GM18520 (cell line): ENCODE results near the gene HTR3A.
"Not testable (repeated sequence)": the region's sequence is repeated elsewhere in the genome, so short reads cannot be mapped to it uniquely, and the experiment has no call there.

Source experiments
- ATAC-seq: cut with Tn5 transposase; IDR thresholded peaks from one replicate; pipeline ENCODE4 v1.9.1; 2021; ENCODE audit not compliant: unreplicated experiment

HTR3A gene

GRCh38 chr11:113974741-113975470, at the start of gene HTR3A:
Gene HTR3A, plus strand, starts transcription at chr11:113975108. Its CDS starts 218 bp downstream, at chr11:113975326.
- no peak for ATAC-seq

GRCh38 chr11:113926273-113927197, 48.4 kb upstream of the HTR3A start:
- no peak for ATAC-seq

- ATAC-seq = no peak
Measured at GRCh38 chr11:113928311-113928710, 46.6 kb upstream of the HTR3A start.

- ATAC-seq = no peak
Measured at GRCh38 chr11:113932788-113933187, 42.1 kb upstream of the HTR3A start.

- not testable (repeated sequence) for ATAC-seq
Measured at GRCh38 chr11:113934193-113934592, 40.7 kb upstream of the HTR3A start.

- ATAC-seq = no peak
Measured at GRCh38 chr11:113934761-113935160, 40.1 kb upstream of the HTR3A start.

GRCh38 chr11:113935858-113936257, 39.0 kb upstream of the HTR3A start:
- no peak for ATAC-seq

GRCh38 chr11:113937918-113938317, 37.0 kb upstream of the HTR3A start:
- no peak for ATAC-seq

GRCh38 chr11:113942256-113942655, 32.7 kb upstream of the HTR3A start:
- ATAC-seq = no peak

- ATAC-seq = not testable (repeated sequence)
Measured at GRCh38 chr11:113946162-113946561, 28.7 kb upstream of the HTR3A start.

GRCh38 chr11:113947994-113948393, 26.9 kb upstream of the HTR3A start:
- no peak for ATAC-seq

- no peak for ATAC-seq
Measured at GRCh38 chr11:113949891-113950290, 25.0 kb upstream of the HTR3A start.

GRCh38 chr11:113951537-113951936, 23.4 kb upstream of the HTR3A start:
- no peak for ATAC-seq

- ATAC-seq = no peak
Measured at GRCh38 chr11:113952070-113952469, 22.8 kb upstream of the HTR3A start.

- no peak for ATAC-seq
Measured at GRCh38 chr11:113952588-113952987, 22.3 kb upstream of the HTR3A start.

- ATAC-seq = no peak
Measured at GRCh38 chr11:113954235-113954634, 20.7 kb upstream of the HTR3A start.

GRCh38 chr11:113956986-113957385, 17.9 kb upstream of the HTR3A start:
- no peak for ATAC-seq

- no peak for ATAC-seq
Measured at GRCh38 chr11:113960702-113961330, 14.1 kb upstream of the HTR3A start.

GRCh38 chr11:113967361-113967760, 7.5 kb upstream of the HTR3A start:
- no peak for ATAC-seq

- ATAC-seq = no peak
Measured at GRCh38 chr11:113971506-113972195, 3.3 kb upstream of the HTR3A start.

- ATAC-seq = no peak
Measured at GRCh38 chr11:113977071-113977490, 2.2 kb downstream of the HTR3A start.
